Measurements from ENCODE around the gene TMEM253.

Gene TMEM253

DNA sequence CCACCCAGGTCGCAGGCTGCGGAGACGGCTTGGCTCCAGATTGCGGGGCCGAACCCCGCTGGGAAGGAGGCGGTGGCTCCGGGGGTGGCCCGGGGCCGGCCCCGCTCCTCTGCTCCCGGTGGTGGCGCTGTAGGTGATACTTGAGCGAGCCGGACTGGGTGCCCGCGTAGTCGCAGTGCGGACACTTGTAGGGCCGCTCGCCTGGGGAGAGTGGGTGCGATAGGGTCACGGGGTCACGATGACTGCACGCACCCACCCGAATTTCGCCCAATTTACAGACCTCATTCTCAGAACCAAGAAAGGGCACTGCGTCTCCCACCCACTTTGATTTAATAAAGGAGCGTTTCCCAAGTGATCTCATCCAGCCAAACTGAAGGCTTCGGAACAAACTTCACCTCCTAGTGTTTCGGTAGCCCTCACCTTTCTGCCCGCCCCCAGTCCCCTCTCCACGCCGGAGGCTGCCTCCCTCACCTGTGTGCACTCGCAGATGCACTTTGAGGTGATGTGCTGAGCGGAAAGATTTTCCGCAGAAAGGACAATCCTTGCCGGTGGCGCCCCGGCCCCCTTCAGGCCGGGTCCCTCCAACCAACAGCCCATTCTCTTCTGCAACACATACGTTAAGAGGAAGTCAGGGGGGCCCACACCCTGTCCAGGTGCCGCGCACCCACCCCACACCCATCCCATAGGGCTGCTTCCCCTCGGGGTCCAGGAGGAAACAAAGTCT is 9.8 kb upstream of the TMEM253 start:
- DNase-seq, result no peak

DNA sequence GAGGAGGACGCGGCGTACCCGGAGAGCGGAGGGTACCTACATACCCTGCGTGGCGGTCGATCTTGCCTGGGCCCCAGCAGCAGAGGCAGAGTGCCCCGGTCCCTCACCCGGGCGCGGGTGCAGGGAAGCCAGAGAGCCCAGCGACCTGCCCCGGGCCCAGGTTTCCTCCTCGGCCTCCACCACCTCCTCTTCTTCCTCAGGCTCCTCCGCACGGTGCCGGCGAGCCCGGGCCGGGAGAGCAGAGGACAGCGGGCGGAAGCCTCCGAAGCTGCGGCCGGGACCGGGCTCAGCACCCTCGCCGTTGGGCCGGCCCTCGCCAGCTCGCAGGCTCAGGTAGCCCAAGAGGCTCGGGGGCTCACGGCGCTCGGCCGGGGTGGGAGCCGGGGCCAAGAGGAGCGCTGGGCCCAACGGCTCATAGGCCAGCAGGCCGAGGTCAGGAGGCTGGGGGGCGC is 9.0 kb upstream of the TMEM253 start:
- no peak for DNase-seq

DNA sequence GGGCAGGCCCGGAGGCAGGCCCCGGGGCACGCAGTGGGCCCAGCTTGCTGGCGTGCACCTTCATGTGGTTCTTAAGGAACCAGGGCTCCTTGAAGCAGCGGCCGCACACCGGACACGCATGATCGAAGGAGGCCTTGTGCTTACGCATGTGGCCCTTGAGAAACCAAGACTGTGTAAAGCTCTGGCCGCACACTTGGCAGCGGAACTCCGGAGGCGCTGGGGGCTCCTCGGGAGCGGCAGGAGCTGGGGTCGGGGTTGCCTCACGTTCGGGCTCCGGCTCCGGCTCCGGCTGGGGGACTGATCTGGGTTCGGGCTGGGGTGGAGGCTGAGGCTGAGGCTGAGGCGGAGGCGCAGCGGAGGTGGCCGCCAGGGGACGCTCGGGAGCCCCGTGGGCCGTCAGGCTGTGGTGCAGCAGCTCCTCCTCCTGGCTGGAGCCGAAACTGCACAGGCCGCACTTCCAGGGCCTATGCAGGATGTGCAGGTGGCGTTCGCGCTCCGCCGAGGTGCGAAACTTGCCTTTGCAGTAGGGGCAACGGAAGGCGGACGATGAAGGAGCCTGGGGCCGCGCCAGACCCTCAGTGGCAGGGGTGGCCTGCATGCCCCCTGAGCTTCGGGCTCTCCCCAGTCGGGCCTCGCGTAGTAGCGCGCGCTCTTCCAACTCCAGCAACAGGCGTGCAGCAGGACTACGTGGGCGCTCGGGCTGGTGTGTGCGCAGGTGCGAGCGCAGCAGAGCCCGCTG is 8.4 kb upstream of the TMEM253 start:
- DNase-seq, result peak; percentile 94

DNA sequence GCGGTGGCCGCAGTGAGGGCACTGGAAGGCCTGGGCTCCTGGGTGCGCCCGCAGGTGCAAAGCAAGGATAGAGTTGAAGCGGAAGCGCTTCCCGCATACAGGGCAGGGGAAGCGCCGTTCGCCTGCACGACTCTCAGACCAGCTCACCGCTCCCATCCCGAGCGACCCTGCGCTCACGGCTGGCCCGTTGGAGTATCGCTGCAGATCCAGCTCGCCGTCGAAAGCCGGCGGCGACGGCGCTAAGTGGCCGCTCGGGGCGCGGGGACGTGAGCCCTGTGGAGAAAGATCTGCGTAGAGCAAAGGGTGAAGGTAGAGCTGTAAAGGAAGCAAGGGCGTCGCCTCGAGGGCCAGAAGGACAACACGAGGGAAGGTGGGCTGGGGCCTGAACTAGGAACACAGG is 7.8 kb upstream of the TMEM253 start:
- no peak for DNase-seq

DNA sequence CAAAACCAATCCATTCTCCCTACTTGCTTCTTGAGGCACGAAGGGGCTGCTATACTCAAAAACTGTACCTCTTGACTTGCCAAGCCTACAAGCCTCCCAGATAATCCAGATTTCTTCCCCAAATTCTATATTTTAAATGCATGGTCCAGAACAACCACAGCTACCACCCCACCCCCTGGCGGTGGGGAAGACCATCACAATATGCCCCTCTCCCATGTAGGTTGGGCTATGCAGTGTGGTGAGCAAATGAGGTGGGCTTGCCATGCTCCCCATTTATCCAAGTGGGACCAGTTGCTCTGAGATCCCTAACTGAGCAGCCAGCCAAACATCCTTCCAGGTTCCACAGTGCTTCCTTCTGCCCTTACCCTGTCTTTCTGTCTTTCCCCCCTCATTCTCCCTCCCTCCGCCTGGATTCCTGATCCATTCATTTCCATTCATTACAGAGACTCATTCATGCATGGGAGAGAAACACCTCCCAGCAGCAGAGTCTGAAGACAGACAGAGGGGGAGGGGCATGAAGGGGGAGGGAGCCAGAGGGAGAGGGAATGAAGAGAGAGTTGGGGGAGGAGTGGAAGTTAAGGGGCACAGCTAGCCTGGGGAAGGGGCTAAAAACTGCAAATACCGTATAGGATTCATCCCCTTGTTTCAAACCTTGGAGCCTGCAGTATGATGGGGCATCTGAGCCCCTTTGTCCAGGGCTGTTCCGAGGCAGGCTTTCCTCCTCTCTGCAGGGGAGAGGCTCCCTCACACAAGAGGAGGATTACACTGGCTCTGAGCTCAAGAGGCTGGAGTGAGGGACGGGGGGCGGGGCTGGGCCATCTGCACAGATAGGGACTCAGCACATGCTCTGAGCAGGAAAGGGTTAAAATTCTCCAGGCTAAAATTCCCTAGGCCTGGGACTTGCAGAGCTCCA is 6.8 kb upstream of the TMEM253 start:
- DNase-seq, result no peak

DNA sequence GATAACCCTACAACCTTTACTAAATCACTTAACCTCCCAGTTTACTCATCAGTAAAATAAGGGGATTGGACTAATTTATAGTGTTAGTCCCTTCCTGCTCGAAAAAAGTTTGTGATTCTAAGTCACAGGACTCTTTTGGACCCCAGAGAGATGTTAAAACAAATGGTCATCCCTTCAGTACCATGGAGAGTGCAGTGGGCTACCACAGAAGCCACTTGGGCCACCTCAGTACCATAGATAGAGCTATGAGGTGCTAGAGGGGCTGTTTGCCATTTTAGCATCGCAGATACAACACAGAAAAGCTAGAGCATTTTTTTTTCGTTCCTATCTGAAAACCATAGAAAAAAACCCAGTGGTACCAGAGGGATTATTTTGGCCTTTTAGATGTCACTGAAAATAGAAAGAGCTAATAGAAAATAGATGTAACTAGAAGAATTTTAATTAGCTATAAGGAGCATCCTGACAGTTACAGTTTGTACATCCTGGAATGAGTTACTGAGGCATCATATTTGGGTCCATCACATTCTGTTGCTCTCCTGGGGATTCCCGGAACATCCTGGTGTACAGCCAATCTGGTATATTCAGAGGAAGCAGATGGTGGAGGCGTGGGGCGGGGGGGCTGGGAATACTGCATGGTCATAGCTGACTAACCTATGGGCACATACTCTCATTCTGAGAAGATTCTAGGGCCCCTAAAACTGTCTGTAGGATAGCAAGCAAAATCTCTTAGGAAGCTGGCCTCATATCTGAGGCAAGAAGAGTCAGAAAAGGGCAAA is 5.2 kb upstream of the TMEM253 start:
- no peak for DNase-seq

DNA sequence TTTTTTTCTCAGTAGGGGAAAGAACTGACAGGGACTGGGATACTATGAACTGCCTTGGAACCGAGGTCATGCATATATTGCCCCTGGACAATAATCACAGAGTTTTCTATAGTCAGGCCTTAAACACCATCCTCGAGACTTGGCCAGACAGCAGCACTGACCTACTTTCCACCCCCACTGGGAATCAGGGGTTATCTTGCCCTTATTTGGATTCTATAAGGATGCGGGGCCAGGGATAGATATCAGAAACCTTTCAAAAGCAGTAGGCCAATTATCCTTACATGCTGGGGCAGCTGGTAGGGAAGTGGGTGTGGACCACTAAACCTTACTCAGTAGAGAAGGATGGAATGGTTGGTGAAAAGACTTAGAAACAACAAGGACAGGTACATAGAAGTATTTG is 4.4 kb upstream of the TMEM253 start:
- DNase-seq, result no peak

DNA sequence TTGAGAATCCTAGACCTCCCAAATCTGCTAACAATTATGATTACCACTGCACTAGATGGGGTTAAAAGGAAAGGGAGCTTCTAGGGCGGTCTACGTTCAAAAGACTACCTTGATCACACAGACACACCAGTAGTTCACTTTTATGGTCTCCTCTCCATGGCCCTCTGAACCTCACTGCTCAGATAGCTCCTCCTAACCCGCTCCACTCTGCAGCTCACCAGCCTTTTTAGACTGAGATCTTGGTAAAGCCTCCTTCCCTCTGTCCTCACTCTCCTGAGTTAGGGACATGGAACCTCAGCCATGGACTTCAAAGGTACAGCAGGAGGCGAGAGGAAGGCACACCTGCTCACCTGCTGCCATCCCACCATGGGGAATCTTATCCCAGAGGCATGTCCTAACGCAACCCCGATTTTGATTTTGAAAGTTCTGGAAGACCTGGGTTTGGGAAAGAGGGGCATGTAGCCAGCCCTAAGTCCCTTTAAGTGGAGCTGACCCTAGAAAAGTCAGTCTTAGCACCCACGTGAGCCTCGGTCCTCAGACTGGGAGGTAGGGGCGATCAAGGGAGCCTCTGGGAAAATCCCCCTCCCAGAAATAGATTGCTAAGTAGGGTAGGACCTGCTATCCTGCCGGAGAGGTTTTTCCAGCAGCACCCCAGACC is 3.8 kb upstream of the TMEM253 start:
- no peak for DNase-seq

DNA sequence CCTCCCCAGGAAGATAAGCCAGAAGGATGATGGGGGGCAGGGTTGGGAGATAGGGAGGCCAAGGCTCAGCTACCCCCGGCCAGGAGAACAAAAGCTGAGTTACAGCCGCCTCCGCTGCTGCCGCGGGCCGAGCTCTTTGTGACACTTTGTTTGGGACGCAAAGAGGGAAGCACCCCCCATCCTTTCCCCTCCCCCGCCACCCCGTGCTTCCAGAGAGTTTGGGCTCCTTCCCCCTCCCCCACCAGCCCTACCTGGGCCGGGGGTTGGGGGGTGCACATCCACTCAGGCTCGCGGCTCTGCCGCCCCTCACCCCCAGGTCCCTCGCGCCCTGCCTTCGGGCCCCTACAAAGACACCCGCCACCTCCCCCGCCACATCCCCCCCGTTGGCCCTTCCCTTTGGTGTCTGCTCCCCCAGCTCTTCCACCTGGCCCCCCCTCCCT is 3.2 kb upstream of the TMEM253 start:
- DNase-seq, result no peak

DNA sequence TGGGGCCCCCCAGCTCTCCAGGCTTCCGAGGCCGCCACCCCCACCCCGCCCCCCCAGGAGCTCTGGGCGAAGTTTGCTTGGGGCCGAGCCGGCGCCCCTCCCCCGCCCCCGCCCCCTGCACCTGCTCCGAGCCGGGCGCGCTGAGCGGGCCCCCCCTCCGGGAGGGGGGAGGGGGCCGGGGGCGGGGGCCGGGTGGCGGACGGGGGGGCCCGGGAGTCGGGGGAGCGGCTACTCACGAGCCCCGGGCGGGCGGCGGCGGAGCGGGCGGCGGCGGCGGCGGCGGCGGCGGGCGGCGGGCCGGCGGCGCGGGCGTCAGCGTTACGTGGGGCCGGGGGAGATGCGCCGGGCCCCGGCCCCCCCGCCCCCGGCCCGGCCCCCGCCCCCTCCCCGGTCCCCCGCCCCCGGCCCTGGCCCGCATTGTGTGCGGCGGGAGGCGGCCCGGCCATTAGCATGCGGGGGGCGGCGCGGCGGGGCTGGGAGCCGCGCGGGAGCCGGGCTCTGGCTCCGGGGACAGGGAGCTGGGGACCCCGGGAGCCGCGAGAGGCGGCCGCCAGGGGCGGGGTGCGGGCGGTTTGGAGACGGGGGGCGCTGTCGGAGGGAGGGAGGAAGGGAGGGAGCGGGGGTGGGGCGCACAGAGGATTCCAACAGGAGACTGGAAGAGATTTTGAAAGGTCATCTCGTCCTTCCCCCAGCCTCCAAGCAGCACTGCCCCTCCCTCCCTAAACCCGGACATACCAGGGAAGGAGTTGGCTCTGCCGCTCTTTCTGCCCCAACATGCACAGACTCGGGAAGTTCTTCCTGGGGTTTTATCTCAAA is 2.6 kb upstream of the TMEM253 start, which contains the start of gene ZNF219:
ZNF219 (minus strand) TSS at position 580 of the 816 bp plus-strand sequence. CDS start 5,064 bp downstream, outside the sequence.
- no peak for DNase-seq

DNA sequence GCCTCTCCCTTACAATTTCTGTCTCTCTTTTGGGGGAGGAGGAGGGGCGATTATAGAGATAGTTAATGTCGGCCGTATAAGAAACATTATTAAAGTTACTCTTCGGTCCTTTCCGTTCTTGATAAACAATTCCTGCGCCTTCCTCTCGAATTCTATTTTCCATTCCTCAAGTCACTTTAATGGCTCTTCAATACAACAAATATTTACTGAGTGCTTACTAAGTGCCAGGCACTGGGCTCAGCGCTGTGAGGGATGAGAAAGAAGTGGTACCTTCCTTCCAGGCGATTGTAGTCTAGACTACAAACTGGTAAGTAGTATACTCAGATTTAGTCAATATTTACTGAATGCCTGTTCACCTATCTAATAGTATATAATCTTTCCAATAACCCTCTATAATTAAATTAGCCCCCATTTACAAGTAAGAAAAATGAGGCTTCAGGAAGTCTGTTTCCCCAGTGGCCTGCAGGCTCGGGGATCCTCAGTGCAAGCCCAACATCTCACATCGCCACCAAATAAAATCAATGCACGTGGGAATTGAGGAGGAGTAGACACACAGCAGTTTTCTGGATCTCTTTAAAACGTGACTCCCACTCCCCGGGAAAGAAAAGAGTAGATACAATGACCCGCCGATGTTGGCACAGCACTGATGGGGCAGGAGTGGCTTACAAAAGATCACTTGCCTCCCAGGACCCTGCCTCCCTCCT is 1.8 kb upstream of the TMEM253 start:
- DNase-seq, result no peak

DNA sequence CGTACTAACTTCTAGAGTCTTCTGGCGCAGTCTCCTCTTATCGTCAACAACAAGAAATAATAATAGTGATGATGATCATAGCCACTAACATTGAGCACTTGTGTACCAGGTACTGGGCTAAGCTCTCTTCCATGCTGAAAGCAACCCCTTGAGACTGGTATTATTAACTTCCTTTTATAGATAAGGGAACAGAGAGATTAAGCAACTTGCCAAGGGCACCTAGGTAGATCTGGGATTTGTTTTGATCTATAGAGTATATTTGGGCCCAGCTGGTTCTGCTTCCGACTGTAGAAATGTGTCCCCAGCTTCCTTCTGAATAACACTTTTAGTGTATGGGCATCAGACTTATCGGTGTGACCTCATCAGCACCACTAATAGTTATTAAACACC is 1.3 kb upstream of the TMEM253 start:
- DNase-seq, result no peak

DNA sequence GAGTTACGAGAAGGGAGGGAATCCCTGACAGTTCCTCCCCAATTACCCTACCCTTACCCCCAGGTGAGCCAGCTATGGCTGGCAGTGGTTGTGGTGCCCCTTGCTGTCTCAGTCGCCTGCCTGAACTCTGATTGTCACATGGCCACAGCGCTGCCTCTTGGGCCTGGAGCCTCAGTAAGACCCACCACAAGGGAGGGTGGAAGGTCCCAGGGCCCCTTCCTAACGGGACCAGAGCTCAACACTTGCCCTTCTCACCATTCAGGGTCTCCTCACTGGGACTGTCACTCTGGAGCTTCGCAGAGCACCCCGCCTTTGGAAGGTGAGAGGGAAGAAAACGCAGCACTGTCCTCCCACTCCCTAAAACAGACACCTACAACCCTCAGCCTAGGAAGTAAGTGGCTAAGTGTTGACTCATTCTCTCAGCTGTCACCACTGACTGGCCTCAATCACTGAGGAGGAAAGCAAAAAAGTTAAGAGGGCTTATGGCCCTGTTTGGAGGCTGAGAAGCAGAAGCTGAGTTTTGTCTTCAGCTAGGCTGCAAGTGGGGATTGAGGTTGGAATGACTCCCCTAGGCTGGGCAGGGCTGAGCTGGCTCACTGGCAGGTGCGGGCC is 1.0 kb downstream of the TMEM253 start:
- peak; percentile 38 for DNase-seq

DNA sequence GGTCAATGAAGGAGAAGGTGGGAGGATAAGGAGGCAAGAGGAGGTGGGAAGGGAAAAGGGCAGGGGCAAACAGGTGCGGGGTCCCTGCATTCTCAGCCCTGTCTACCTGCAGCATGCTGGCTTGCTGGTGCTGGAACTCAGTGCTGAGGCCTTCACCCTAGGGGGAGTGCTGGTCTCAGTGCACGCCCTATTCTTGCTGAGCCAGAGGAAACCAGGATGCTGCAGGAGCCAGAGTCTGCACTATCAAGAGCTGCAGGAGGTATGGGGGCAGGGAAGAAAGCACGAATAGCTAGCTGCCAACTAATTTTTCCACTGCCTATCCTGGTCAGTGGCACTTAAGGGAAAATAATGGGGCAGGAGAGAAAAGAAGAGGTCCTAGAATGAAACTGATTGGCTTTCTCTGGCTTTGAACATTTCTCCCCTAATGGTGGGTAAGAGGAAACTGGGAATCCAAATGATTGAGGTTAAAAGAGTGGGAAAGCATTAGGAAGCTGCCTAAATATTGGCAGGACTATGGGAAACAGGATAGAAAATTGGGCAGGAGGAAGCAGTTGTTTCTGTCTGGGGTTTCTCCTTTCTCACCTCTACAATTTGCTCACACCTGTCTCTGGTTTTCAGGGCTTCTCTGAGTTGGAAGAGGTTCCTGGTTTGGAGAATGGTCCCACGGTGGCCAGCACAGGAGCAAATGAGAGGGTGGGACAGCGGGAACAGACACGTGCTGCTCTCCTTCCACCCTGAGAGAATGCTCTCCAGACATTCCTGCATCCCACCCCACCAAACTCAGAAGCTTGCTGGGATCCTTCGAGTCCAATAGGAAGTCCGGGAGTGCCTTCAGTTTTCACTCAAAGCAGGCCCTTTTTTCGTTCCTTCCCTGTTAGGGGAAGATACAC is 1.9 kb downstream of the TMEM253 start:
- DNase-seq, result no peak

DNA sequence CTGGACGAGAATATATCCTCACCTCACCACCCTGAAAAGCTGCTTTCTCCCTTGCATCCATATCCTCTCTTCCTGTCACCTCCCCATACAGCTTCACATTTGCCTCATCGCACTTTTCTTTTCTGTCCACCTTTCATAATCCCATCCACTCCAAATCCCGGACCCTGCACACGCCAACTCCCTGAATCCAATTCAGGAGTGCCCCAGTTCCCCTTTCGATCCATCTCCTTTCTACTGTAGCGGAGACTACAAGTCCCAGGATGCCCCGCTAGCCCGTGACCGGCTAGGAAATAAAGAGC is 2.5 kb downstream of the TMEM253 start:
- no peak for DNase-seq

DNA sequence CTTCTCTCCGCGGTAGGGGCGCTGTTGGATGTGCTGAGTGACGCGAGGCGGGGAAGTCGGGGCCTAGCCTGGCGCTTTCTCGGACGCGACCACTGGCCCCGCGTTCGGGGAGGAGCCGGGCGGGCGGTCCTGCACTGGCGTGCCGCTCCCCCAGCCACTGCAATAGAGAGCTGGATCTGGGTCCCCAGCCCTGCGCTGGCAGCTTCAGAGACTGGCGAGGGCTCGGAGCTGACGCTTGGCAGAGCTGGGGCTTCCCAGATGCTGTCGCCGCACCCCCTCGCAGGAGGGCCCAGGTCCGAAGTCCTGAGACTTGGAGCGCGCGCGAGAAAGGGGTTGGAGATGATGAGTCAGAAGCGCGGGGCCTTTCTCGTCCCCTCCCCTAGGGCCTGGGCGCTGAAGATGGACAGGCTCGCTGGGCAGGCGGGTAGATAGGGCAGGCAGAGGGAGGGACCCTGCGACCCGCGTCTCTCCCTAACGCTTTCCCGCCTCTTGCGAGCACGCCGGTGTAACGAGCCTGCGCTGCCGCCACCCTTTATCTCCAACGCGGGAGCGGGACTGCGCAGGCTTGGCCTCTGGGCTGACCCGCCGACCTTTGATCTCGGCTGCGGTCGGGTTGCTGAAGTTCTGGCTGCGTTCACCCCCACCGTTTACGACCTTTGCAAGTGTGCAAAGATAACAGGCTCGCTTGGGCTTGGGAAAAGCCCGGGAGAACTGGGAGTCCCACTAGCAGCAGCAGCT is 3.0 kb downstream of the TMEM253 start:
- DNase-seq, result peak; percentile 96

DNA sequence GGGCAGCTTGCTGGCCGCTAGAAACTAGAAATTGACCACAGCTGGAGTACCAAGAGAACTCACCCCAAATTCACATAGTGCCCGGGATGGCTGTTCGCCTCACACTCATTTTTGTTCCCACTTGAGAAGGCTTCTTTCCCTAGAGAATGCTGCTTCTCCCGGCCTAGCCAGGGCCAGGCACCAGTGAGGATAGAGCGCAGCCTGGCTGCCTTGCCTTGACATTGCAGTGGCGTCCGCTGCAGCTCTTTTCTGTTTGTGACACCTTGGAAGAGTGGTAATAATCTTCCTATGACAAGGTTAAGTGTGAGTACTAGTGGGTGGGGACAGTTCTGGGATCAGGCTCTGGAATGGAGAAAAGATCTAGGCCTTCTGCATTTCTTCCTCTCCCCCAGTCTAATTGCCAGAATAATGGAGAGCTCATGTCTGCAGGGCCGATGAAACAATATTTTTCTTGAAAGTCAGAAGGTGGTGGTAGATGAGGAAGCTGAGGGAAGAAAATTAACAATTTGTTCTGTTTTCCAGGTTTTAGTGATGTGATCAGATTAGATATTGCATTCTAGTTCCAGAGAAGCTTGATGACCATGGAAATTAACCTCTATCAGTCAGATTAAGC is 3.7 kb downstream of the TMEM253 start:
- DNase-seq, result peak; percentile 76

DNA sequence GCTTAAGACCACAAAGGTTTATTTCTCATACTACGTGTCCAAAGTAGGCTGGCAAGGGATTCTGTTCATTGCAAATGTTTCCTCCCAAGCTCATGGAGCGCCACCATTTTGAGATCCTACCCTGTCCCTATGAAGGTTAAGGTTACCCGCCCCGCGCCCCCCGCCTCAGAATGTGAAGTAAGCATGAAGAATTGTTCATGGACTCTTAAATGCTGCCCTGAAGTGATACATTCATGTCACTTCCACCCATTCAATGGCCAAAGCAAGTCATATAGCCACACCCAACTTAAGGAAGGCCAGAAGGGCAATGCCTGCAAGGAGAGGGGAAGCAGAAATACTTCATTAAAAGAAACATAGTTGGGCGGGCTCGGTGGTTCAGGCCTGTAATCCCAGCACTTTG is 4.2 kb downstream of the TMEM253 start:
- no peak for DNase-seq

Measured in activated CD4-positive, alpha-beta T cell treated with anti-CD3 and anti-CD28 coated beads, Interleukin-2, Interleukin-6, amounts not matched to agents 100 ng/mL and 50 ng/mL, durations not matched to agents 16 hours and 8 hours (primary cell).